ENCODE results near the gene RSRC1. TPM values are rescaled to one million over a fixed set of nuclear protein-coding genes. Genes with fewer than 3 reads are reported as not detected.

The RSRC1 gene
- total and polyA plus RNA-seq, 2 donors (not counting 1 experiment from before 2014, with no cell fraction given): 4.5 to 54.6 TPM

- Histone ChIP-seq H3K4me2 (replicated peaks; ENCODE audit: low read depth, low read length, poor library complexity, severe bottlenecking) (no peak overlapping the region), H3K79me2 (ENCODE audit: control insufficient read depth, insufficient read depth, low read length) (no peaks in the 10 kb centered on the region), H4K20me1 (ENCODE audit: control insufficient read depth, insufficient read depth, low read length, poor library complexity, severe bottlenecking) (no peaks in the 10 kb centered on the region), H3K36me3 (replicated peaks in 1 of 2; ENCODE audit: control extremely low read depth in 1 of 2, control insufficient read depth in 1 of 2, extremely low read depth in 1 of 2, insufficient read depth in 2 of 2, low read length in 1 of 2) (no peaks in the 10 kb centered on the region), H2AFZ (ENCODE audit: insufficient read depth, low read depth, low read length, poor library complexity, severe bottlenecking) (no peak overlapping the region), H3K27me3 (replicated peaks in 1 of 4; ENCODE audit: control extremely low read depth in 1 of 4, control insufficient read depth in 3 of 4, insufficient read depth in 4 of 4, low read length in 3 of 4) (no peaks in the 10 kb centered on the region), H3K4me3 (ENCODE audit: control extremely low read depth in 1 of 5, extremely low read depth in 1 of 5, insufficient read depth in 1 of 5, low read depth in 2 of 5, low read length in 4 of 5) (no peak overlapping the region), H3K9me3 (ENCODE audit: control extremely low read depth in 1 of 3, control insufficient read depth in 2 of 3, insufficient read depth in 1 of 3, low read length in 2 of 3) (no peaks in the 10 kb centered on the region), H3K4me1 (ENCODE audit: control insufficient read depth in 2 of 2, insufficient read depth in 2 of 2, low read length in 2 of 2) (no peaks in the 10 kb centered on the region), H3K27ac (ENCODE audit: low read length in 2 of 2) (no peak overlapping the region), H3K9ac (ENCODE audit: low read length) (no peak overlapping the region)
- H3K27ac Mint-ChIP-seq: no peak overlapping the region
- ATAC-seq (ENCODE audit: low read depth): no peak
- H3K4me1 Mint-ChIP-seq: peaks cover 3% of the 10 kb centered on the region
- TF ChIP-seq CTCF (IDR thresholded peaks at IDR 0.05) (no peak), EZH2 (IDR thresholded peaks at IDR 0.05; ENCODE audit: borderline replicate concordance, insufficient read depth, low read depth, low read length, poor library complexity, severe bottlenecking) (no peak)
- ChIA-PET POLR2A (no interaction called here), CTCF (interaction anchor here (1.2 kb wide), 1 partner anchor 13 kb away, joined by 4 read pairs; no protein-coding TSS in a partner anchor)
- 88% methylated on average over 2 of the region's 3 CpGs for WGBS (ENCODE audit: insufficient coverage)
- no peaks in the 10 kb centered on the region for H3K9me3 Mint-ChIP-seq (ENCODE audit: insufficient read depth)
- intact Hi-C loops (cut with micrococcal nuclease): no loop called here
- H3K4me3 Mint-ChIP-seq: no peak overlapping the region
- no peaks in the 10 kb centered on the region for H3K27me3 Mint-ChIP-seq
- DNase-seq: no peak
These were observed 310.9 kb downstream of the RSRC1 start for GRCh38 chr3:158420654-158421396.

GRCh38 chr3:158430448-158430847, 320.6 kb downstream of the RSRC1 start:
- no peak overlapping the region for H3K27ac ChIP-seq (ENCODE audit: low read length in 2 of 2)
- H2AFZ ChIP-seq (ENCODE audit: insufficient read depth, low read depth, low read length, poor library complexity, severe bottlenecking): no peak overlapping the region
- H3K4me1 ChIP-seq (ENCODE audit: control insufficient read depth in 2 of 2, insufficient read depth in 2 of 2, low read length in 2 of 2): no peaks in the 10 kb centered on the region
- Mint-ChIP-seq H3K27ac (no peak overlapping the region), H3K4me3 (no peak overlapping the region), H3K9me3 (ENCODE audit: insufficient read depth) (no peaks in the 10 kb centered on the region), H3K27me3 (no peaks in the 10 kb centered on the region), H3K4me1 (no peaks in the 10 kb centered on the region)
- no peaks in the 10 kb centered on the region for H3K27me3 ChIP-seq (replicated peaks in 1 of 4; ENCODE audit: control extremely low read depth in 1 of 4, control insufficient read depth in 3 of 4, insufficient read depth in 4 of 4, low read length in 3 of 4)
- CTCF ChIA-PET: interaction anchor here (0.7 to 1.4 kb wide), 3 partner anchors 807 to 824 kb away, joined by 3 to 4 read pairs (median 3); no protein-coding TSS in a partner anchor
- no peaks in the 10 kb centered on the region for H3K79me2 ChIP-seq (ENCODE audit: control insufficient read depth, insufficient read depth, low read length)
- H3K9me3 ChIP-seq (ENCODE audit: control extremely low read depth in 1 of 3, control insufficient read depth in 2 of 3, insufficient read depth in 1 of 3, low read length in 2 of 3): no peaks in the 10 kb centered on the region
- H3K9ac ChIP-seq (ENCODE audit: low read length): no peak overlapping the region
- intact Hi-C loops (cut with micrococcal nuclease): no loop called here
- no peak overlapping the region for H3K4me2 ChIP-seq (replicated peaks; ENCODE audit: low read depth, low read length, poor library complexity, severe bottlenecking)
- TF ChIP-seq EZH2 (IDR thresholded peaks at IDR 0.05; ENCODE audit: borderline replicate concordance, insufficient read depth, low read depth, low read length, poor library complexity, severe bottlenecking) (no peak), CTCF (IDR thresholded peaks at IDR 0.05) (no peak)
- no peaks in the 10 kb centered on the region for H4K20me1 ChIP-seq (ENCODE audit: control insufficient read depth, insufficient read depth, low read length, poor library complexity, severe bottlenecking)
- POLR2A ChIA-PET: no interaction called here
- DNase-seq (no peak), ATAC-seq (ENCODE audit: low read depth) (no peak)
- H3K4me3 ChIP-seq (ENCODE audit: control extremely low read depth in 1 of 5, extremely low read depth in 1 of 5, insufficient read depth in 1 of 5, low read depth in 2 of 5, low read length in 4 of 5): no peak overlapping the region
- no CpG with 5 or more reads among the region's 1 CpG for WGBS (ENCODE audit: insufficient coverage)
- no peaks in the 10 kb centered on the region for H3K36me3 ChIP-seq (replicated peaks in 1 of 2; ENCODE audit: control extremely low read depth in 1 of 2, control insufficient read depth in 1 of 2, extremely low read depth in 1 of 2, insufficient read depth in 2 of 2, low read length in 1 of 2)
